Endothelial cell of umbilical vein (primary cell): ENCODE measurements around the gene MYL5. TPM values are rescaled to one million over a fixed set of nuclear protein-coding genes. Genes with fewer than 3 reads are reported as not detected.

Source experiments
- BruUV-seq: library from RNA; stranded (reverse); fragments of 400-500 nt; replicated peaks from 2 replicates; lab custom pipeline; 2021; lab: Mats Ljungman, UMichigan
- CTCF ChIA-PET: fragments of 300-600, 350-600 bp; sonication (Branson Sonifier 250); formaldehyde crosslinking; loops from one replicate; lab custom pipeline; 2021; ENCODE audit warnings: antibody characterized with exemption, inconsistent platforms; lab: Charles Lee
- POLR2A ChIA-PET: fragments of 300-600, 350-600 bp; sonication (Branson Sonifier 250); formaldehyde crosslinking; loops from one replicate; lab custom pipeline; 2021; ENCODE audit warnings: antibody characterized with exemption, inconsistent platforms; lab: Charles Lee
- DNase-seq: peaks from one replicate; pipeline ENCODE4 v3.0.0-alpha.2; 2011; ENCODE audit warnings: low read depth, low spot score
- FAIRE-seq: peaks from 2 replicates; lab custom pipeline; 2011; peaks lifted over from hg19 to GRCh38; lab: Jason Lieb, UNC
- H2AFZ ChIP-seq: 2 replicates; pipeline ENCODE4 v1.6.0; 2012; ENCODE audit warnings: low read depth, low read length, control low read depth, inconsistent platforms
- H3K27ac ChIP-seq: 2 replicates; pipeline ENCODE4 v1.5.1; 2011; ENCODE audit warnings: low read depth, mild to moderate bottlenecking, control low read depth, low read length, moderate library complexity; ENCODE audit not compliant: insufficient read depth
- H3K27me3 ChIP-seq, 2 experiments: 2 replicates each; pipeline versions ENCODE4 v1.6.0 to v1.6.1; 2011; ENCODE audit warnings: low read length in 2 of 2, mixed read lengths in 1 of 2; ENCODE audit not compliant: control insufficient read depth in 2 of 2, insufficient read depth in 2 of 2
- H3K36me3 ChIP-seq, 2 experiments: 2 replicates in 1 of 2; 3 replicates in 1 of 2; pipeline ENCODE4 v1.5.1; 2011; ENCODE audit warnings: low read length in 2 of 2, mild to moderate bottlenecking in 1 of 2, moderate library complexity in 1 of 2; ENCODE audit not compliant: control insufficient read depth in 2 of 2, insufficient read depth in 2 of 2; ENCODE audit errors: extremely low read depth in 1 of 2
- H3K4me1 ChIP-seq: 3 replicates; pipeline ENCODE4 v1.5.1; 2011; ENCODE audit warnings: mild to moderate bottlenecking, low read length; ENCODE audit not compliant: control insufficient read depth, insufficient read depth; ENCODE audit errors: extremely low read depth
- H3K4me2 ChIP-seq: 2 replicates; pipeline ENCODE4 v1.6.1; 2011; ENCODE audit warnings: low read length, control low read depth, mixed read lengths; ENCODE audit not compliant: insufficient read depth
- H3K4me3 ChIP-seq, 3 experiments: fragments of 200-600 bp in 1 of 3; sonication (generic), shearing (Covaris generic) in 1 of 3; replicated peaks in 1 of 3; 2 replicates each; pipeline ENCODE4 v1.5.1; 2011 to 2016; ENCODE audit warnings: control low read depth in 3 of 3, low read length in 3 of 3, mild to moderate bottlenecking in 2 of 3, inconsistent platforms in 1 of 3, low read depth in 1 of 3, moderate library complexity in 1 of 3; ENCODE audit not compliant: insufficient read depth in 1 of 3
- H3K79me2 ChIP-seq: 2 replicates; pipeline ENCODE4 v1.6.0; 2012; ENCODE audit warnings: low read length, inconsistent platforms; ENCODE audit not compliant: control insufficient read depth, insufficient read depth
- H3K9ac ChIP-seq: replicated peaks from 2 replicates; pipeline ENCODE3; 2011; ENCODE audit warnings: low read length, control low read depth; ENCODE audit not compliant: insufficient read depth; ENCODE audit errors: extremely low read depth
- H3K9me1 ChIP-seq: replicated peaks from 3 replicates; pipeline ENCODE4 v1.6.0; 2011; ENCODE audit warnings: mild to moderate bottlenecking, low read length; ENCODE audit not compliant: control insufficient read depth, insufficient read depth; ENCODE audit errors: extremely low read depth
- H3K9me3 ChIP-seq: replicated peaks from 2 replicates; pipeline ENCODE4 v1.5.1; 2012; ENCODE audit warnings: low read length, inconsistent platforms; ENCODE audit not compliant: control insufficient read depth, insufficient read depth
- H4K20me1 ChIP-seq: replicated peaks from 2 replicates; pipeline ENCODE3; 2011; ENCODE audit warnings: mild to moderate bottlenecking, low read length; ENCODE audit not compliant: control insufficient read depth, insufficient read depth; ENCODE audit errors: extremely low read depth
- EZH2 ChIP-seq: IDR thresholded peaks from 2 replicates; pipeline ENCODE4 v1.6.1; 2012; ENCODE audit warnings: borderline replicate concordance, low read depth, mild to moderate bottlenecking, moderate library complexity, low read length, inconsistent platforms; ENCODE audit not compliant: severe bottlenecking
- FOS ChIP-seq: IDR thresholded peaks from 2 replicates; pipeline ENCODE4 v1.6.1; 2011; ENCODE audit warnings: mild to moderate bottlenecking, low read length, moderate library complexity, borderline replicate concordance; ENCODE audit not compliant: insufficient read depth
- GATA2 ChIP-seq: IDR thresholded peaks from 2 replicates; pipeline ENCODE4 v1.7.0; 2011; ENCODE audit warnings: low read depth, mild to moderate bottlenecking, moderate library complexity, mixed read lengths, low read length; ENCODE audit not compliant: insufficient read length, insufficient read depth
- JUN ChIP-seq: IDR thresholded peaks from 2 replicates; pipeline ENCODE4 v1.6.1; 2011; ENCODE audit warnings: borderline replicate concordance, low read depth; ENCODE audit not compliant: insufficient read length, insufficient read depth
- MYC ChIP-seq: IDR thresholded peaks from one replicate; pipeline ENCODE4 v1.6.1; 2011; ENCODE audit warnings: mild to moderate bottlenecking, low read depth, low read length
- POLR2A ChIP-seq: IDR thresholded peaks from 2 replicates; pipeline ENCODE4 v1.6.1; 2012; ENCODE audit warnings: low read depth, mild to moderate bottlenecking, control low read depth, low read length
- POLR2AphosphoS5 ChIP-seq: IDR thresholded peaks from 2 replicates; pipeline ENCODE4 v1.6.1; 2012; ENCODE audit warnings: low read depth, mild to moderate bottlenecking, control low read depth, low read length, moderate library complexity; ENCODE audit not compliant: insufficient read depth
- dilution Hi-C: fragments of 300-500 bp; cut with MboI; formaldehyde crosslinking; loops from one replicate; pipeline ENCODE4 v1.15.0; 2019; ENCODE audit warnings: low sequenced_read_pairs; ENCODE audit not compliant: extremely low pct_ligation_motif_present
- intact Hi-C: fragments of 100-400 bp; cut with micrococcal nuclease; formaldehyde crosslinking; loops from one replicate; pipeline ENCODE4 v1.10.0; 2022
- polyA plus RNA-seq, 4 experiments: library from polyadenylated mRNA; depleted of rRNA in 3 of 4; stranded (reverse) in 3 of 4; unstranded in 1 of 4; fragments of >200 nt; gene quantifications; 2 replicates each; pipeline versions ENCODE4 v1.2.1 to v1.2.3, GENCODE V29; 2011 to 2012; ENCODE audit warnings: missing spikeins in 1 of 4
- total RNA-seq: library from RNA; stranded (reverse); gene quantifications from 2 replicates; pipeline ENCODE4 v1.2.3, GENCODE V29; 2021
- TF ChIP-seq, protein P1 (sequence below), 2 donors: IDR thresholded peaks; 1 replicate in 1 of 2; 2 replicates in 1 of 2; pipeline ENCODE4 v1.5.1; 2011; ENCODE audit warnings: low read length in 2 of 2, mild to moderate bottlenecking in 2 of 2, moderate library complexity in 2 of 2, control low read depth in 1 of 2, inconsistent platforms in 1 of 2, low read depth in 1 of 2; ENCODE audit not compliant: insufficient read depth in 1 of 2; ENCODE audit errors: extremely low read depth in 1 of 2
- TF ChIP-seq, protein P2 (sequence below): IDR thresholded peaks from 2 replicates; pipeline ENCODE4 v1.6.1; 2011; ENCODE audit not compliant: insufficient read depth, insufficient read length

The MYL5 gene
- total and polyA plus RNA-seq, 2 donors (not counting 3 experiments of a cell fraction or from before 2014, with no cell fraction given): 12.3 to 13.4 TPM

DNA sequence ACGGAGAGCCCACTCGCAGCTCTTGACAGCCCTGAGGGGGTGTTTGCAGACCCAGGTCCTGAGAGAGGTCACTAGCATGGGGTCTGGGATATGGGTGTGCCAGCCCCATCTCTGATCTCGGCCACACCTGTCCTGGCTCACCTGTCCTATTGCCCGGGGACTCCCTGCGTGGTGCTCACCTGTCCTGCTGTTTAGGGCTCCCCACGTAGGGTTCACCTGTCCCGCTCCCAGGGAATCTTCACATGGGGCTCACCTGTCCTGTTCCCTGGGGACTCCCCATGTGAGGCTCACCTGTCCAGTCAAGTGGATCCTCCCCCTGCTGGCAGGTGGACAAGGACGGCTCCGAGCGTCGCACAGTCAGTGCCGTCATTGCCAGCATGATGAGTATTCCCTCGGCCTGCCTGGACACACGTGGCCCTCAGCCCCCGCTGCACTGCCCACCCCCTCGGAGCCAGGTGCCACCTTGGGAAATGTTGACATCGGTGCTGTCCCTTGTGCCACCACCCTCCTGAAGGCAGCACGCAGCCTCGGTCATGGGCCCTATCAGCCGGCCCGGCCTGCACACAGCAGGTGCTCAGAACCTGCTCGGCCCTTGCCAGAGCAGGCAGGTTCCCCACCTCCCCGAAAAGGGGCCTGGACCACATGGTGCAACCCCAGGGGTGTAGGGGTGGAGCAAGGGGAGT lies 8.3 kb downstream of the MYL5 start:
- Histone ChIP-seq H4K20me1 (no peaks in the 10 kb centered on the region), H3K9ac (no peak overlapping the region), H3K27me3 (no peaks in the 10 kb centered on the region), H3K4me2 (no peak overlapping the region), H3K36me3 (no peaks in the 10 kb centered on the region), H2AFZ (no peak overlapping the region), H3K4me3 (no peak overlapping the region), H3K9me3 (no peaks in the 10 kb centered on the region), H3K27ac (no peak overlapping the region), H3K79me2 (no peaks in the 10 kb centered on the region), H3K4me1 (peaks cover 6% of the 10 kb centered on the region), H3K9me1 (no peaks in the 10 kb centered on the region)
- FAIRE-seq (no peak), DNase-seq (no peak)
- TF ChIP-seq FOS: no peak
- no peak for TF ChIP-seq POLR2AphosphoS5
- TF ChIP-seq GATA2: no peak
- TF ChIP-seq, protein P1, sequence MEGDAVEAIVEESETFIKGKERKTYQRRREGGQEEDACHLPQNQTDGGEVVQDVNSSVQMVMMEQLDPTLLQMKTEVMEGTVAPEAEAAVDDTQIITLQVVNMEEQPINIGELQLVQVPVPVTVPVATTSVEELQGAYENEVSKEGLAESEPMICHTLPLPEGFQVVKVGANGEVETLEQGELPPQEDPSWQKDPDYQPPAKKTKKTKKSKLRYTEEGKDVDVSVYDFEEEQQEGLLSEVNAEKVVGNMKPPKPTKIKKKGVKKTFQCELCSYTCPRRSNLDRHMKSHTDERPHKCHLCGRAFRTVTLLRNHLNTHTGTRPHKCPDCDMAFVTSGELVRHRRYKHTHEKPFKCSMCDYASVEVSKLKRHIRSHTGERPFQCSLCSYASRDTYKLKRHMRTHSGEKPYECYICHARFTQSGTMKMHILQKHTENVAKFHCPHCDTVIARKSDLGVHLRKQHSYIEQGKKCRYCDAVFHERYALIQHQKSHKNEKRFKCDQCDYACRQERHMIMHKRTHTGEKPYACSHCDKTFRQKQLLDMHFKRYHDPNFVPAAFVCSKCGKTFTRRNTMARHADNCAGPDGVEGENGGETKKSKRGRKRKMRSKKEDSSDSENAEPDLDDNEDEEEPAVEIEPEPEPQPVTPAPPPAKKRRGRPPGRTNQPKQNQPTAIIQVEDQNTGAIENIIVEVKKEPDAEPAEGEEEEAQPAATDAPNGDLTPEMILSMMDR (IDR thresholded peaks at IDR 0.05; ENCODE audit: extremely low read depth in 1 of 2, insufficient read depth in 1 of 2, low read depth in 1 of 2, low read length in 2 of 2): no peak
- TF ChIP-seq JUN: no peak
- no peak for TF ChIP-seq MYC
- TF ChIP-seq, protein P2, sequence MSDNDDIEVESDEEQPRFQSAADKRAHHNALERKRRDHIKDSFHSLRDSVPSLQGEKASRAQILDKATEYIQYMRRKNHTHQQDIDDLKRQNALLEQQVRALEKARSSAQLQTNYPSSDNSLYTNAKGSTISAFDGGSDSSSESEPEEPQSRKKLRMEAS: no peak
- no peak for TF ChIP-seq POLR2A
- TF ChIP-seq EZH2: no peak
- dilution Hi-C loops (no loop called here), intact Hi-C loops (no loop called here)
- ChIA-PET CTCF (no interaction called here), POLR2A (no interaction called here)
- no TSS peak for BruUV-seq
